ENCODE measurements around the gene COA7.

The COA7 gene

DNA sequence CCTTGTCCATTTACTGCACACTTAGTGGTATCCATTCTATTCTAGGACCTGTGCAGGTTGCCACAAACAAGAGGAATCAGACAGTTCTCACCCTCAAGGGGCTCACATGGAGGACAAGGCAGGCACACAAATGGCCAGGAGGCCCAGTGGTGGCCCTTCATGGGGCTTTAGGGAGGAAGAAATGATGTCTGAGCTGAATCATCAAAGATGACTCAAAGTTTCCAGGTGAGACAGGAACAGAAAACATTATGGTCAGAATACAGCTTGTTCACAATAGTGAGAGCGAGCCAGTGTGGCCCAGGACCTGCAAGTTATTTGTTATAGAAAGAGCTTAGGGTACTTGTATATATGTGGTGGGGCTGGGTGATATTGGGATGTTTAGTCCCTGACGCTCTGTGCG is 38.8 kb downstream of the COA7 start:
- no peak overlapping the region for H3K27ac ChIP-seq
- TF ChIP-seq ZFX (IDR thresholded peaks at IDR 0.05) (no peak), CTCF (conservative IDR thresholded peaks at IDR 0.05) (no peak)

DNA sequence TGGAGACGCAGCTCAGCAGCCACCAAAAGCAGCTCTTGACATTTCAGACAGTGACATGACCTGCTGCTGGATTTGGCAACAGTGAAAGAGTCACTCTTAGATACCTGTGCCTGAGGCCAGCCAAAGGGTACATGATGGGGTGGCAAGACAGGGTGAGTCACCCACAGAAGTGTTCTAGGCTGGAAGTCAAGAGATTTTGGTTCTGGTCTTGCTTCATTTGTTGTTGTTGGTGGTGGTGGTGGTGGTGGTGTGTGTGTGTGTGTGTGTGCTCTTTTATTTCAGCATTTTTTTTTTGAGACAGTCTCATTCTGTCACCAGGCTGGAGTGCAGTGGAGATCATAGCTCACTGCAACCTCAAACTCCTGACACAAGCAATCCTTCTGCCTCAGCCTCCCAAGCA is 39.4 kb downstream of the COA7 start:
- TF ChIP-seq CTCF (conservative IDR thresholded peaks at IDR 0.05) (no peak), ZFX (IDR thresholded peaks at IDR 0.05) (no peak)
- H3K27ac ChIP-seq, result no peak overlapping the region

DNA sequence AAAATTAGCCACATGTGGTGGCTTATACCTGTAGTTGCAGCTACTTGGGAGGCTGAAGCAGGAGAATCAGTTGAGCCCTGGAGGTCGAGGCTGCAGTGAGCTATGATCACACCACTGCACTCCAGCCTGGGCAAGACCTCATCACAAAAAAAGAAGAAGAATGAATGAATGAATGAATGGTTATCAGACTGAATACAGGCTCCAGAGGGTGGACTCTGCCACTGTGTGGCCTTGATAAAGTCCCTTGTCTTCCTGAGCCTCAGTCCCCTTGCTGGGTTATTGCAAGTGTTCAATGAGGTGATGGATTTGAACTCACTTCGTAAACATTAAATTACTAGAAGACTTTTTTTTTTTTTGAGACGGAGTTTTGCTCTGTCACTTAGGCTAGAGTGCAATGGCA is 40.4 kb downstream of the COA7 start:
- TF ChIP-seq CTCF (conservative IDR thresholded peaks at IDR 0.05), result no peak
- no peak for TF ChIP-seq ZFX (IDR thresholded peaks at IDR 0.05)
- H3K27ac ChIP-seq, result no peak overlapping the region

DNA sequence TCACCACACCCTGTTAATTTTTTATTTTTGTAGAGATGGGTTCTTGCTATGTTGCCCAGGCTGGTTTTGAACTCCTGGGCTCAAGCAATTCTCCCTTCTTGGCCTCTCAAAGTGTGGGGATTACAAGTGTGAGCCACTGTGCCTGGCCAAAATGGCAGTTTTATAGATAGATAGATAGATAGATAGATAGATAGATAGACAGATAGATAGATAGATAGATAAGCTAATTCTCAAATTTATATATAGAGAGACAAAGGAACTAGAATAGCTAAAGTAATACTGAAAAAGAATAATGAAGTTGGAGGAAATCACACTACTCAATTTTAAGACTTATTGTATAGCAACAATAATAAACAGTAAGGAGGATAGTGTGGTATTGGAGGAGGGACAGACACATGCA is 44.1 kb downstream of the COA7 start:
- no peak overlapping the region for H3K27ac ChIP-seq
- TF ChIP-seq CTCF (conservative IDR thresholded peaks at IDR 0.05) (no peak), ZFX (IDR thresholded peaks at IDR 0.05) (no peak)

- no peak for TF ChIP-seq ZFX (IDR thresholded peaks at IDR 0.05)
- no peak overlapping the region for H3K27ac ChIP-seq
These were observed 44.8 kb downstream of the COA7 start for GRCh38 chr1:52653207-52653849.

DNA sequence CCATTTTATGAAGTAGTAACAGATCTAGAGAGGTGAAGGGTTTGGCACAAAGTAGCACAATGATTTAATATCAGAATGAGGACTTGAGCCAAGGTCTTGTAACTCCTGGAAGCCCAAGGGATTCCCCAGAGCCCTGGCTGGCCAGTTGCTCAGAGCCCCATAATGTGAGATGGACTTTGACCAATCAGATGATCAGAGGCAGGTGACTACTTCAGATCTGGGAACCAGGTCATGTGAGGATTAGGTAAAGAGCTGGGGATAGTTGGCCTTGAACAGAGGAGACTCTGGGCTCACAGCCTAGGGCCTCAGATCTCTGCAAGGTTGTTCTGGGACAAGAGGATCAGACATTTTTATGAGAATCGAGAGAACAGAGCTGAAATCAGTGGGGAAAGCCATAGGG is 46.2 kb downstream of the COA7 start:
- no peak overlapping the region for H3K27ac ChIP-seq
- TF ChIP-seq ZFX (IDR thresholded peaks at IDR 0.05) (no peak), CTCF (conservative IDR thresholded peaks at IDR 0.05) (no peak)

DNA sequence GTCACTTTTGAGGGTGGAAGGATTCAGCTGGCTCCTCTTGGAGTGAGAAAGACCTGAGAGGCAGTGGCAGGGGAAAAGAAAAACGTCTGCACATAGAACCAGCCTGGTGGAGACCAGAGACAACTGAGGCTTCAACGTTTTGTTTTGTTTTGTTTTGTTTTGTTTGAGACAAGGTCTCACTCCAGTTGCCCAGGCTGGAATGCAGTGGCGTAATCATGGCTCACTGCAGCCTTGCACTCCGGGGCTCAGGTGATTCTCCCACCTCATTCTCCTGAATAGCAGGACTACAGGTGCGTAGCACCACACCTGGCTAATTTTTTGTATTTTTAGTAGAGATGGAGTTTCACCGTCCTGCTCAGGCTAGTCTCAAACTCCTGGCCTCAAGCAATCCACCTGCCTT is 52.9 kb downstream of the COA7 start:
- TF ChIP-seq ZFX (IDR thresholded peaks at IDR 0.05) (no peak), CTCF (conservative IDR thresholded peaks at IDR 0.05) (no peak)
- H3K27ac ChIP-seq, result no peak overlapping the region

GRCh38 chr1:52641307-52641706 is 56.8 kb downstream of the COA7 start:
- TF ChIP-seq CTCF (conservative IDR thresholded peaks at IDR 0.05) (no peak), ZFX (IDR thresholded peaks at IDR 0.05) (no peak)
- H3K27ac ChIP-seq, result no peak overlapping the region

Data from C4-2B (cell line).